VCaP (cell line): ENCODE results near the gene FAM236A.
"Not testable (repeated sequence)": the region's sequence is repeated elsewhere in the genome, so short reads cannot be mapped to it uniquely, and the experiment has no call there.

Experiments used
- H3K27ac ChIP-seq: fragments of 450-650 bp; 2 replicates; pipeline ENCODE4 v1.5.1; 2017

FAM236A gene

GRCh38 chrX:72937906-72938305 is at the start of gene FAM236A:
FAM236A (plus strand) TSS chrX:72938206; CDS start chrX:72938263, 57 bp downstream.
- not testable (repeated sequence) for H3K27ac ChIP-seq

DNA sequence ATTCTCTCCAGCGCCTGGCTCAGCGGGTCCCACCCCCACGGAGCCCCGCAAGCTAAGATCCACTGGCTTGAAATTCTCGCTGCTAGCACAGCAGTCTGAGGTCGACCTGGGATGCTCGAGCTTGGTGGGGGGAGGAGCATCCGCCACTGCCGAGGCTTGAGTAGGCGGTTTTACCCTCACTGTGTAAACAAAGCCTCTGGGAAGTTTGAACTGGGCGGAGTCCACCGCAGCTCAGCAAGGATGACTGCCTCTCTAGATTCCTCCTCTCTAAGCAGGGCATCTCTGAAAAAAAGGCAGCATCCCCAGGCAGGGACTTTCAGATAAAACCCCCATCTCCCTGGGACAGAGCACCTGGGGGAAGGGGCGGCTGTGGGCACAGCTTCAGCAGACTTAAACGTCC is 48.3 kb upstream of the FAM236A start:
- H3K27ac ChIP-seq = not testable (repeated sequence)

GRCh38 chrX:72912315-72912714 is 25.7 kb upstream of the FAM236A start, which contains the start of gene FAM236C:
FAM236C (plus strand) TSS chrX:72912615; CDS start chrX:72912715, 100 bp downstream.
- H3K27ac ChIP-seq = not testable (repeated sequence)

GRCh38 chrX:72916096-72916495 is 21.9 kb upstream of the FAM236A start:
- not testable (repeated sequence) for H3K27ac ChIP-seq

DNA sequence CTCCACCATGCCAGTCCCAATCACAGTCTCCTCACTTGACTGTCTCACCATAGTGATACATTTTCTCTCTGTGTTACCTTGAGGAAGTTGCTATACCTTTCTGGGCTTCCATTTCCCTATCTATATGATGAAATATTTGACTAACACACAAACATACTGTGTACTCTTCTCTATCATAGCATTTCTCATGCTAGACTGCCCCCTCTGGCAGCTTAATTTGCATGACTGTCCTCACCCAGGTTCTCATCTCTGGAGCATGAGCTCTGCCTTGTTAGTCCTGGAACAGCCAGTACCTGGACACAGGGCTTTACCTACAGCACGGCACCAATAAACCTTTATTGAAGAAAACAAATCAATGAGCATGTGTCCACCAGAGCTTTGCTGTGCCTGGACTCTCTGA is 5.7 kb upstream of the FAM236A start:
- H3K27ac ChIP-seq = not testable (repeated sequence)

DNA sequence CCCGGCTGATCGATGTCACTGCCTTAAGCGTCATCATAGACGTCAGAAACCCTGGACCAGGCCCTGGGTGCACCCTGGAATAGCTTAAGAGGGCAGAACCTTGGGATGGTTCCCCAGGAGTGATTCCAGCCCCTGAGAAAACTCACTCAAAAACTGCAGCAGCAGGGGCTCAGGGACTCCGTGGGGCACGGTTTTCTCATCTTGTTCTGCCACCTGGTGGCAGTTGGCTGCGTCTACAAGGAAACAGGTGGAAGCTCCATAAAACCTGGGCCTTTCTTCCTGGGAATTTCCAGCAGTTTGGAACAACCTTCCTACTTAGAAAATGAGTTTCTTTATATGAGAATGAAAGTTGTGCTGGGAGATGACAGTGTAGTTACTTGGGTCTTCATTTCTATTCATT is 1.6 kb upstream of the FAM236A start:
- H3K27ac ChIP-seq = not testable (repeated sequence)

DNA sequence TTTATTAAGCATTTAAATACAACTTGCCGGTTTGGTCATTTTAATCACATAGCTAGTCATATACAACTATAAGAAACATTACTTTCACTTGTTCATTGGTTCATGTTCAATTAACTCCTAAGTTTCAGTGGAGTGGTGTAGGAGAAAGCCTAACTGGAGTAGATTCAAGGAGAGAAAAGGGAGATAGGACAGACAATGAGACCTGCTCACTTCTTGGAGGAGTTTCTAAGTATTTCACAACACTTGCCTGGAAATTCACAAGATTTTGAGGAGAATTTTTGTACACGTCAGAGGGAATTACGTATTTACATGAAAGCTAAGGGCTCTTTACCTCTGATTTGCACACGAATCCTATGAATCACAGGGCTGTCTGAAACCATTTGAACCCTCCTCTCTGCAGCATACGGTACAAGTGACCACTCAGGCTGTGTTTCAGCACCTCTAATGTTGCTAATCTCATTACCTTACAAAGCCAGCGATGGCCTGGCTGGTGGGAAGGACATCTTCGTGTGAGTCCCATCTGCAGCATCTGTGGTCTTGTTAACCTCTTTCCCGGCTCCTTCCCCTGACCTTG is 1.0 kb upstream of the FAM236A start:
- not testable (repeated sequence) for H3K27ac ChIP-seq

DNA sequence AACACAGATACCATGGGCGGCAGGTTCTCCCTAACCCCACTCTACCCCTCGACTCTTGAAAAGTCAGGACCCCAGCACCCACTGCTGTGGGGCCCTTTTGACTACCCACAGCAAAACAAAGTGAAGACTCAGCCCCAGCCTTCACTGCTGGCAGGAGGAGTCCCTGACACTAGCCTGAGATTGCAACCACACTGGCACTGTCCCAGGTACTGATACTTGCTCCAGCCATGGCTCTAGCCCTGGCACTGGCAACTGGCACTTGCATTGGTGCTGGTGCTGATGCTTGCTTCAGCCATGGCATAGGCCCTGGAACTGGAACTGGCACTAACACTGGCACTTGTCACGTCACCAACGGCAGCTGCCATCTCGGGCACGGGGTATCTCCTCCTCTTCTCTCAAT is 4.3 kb downstream of the FAM236A start:
- H3K27ac ChIP-seq = not testable (repeated sequence)

DNA sequence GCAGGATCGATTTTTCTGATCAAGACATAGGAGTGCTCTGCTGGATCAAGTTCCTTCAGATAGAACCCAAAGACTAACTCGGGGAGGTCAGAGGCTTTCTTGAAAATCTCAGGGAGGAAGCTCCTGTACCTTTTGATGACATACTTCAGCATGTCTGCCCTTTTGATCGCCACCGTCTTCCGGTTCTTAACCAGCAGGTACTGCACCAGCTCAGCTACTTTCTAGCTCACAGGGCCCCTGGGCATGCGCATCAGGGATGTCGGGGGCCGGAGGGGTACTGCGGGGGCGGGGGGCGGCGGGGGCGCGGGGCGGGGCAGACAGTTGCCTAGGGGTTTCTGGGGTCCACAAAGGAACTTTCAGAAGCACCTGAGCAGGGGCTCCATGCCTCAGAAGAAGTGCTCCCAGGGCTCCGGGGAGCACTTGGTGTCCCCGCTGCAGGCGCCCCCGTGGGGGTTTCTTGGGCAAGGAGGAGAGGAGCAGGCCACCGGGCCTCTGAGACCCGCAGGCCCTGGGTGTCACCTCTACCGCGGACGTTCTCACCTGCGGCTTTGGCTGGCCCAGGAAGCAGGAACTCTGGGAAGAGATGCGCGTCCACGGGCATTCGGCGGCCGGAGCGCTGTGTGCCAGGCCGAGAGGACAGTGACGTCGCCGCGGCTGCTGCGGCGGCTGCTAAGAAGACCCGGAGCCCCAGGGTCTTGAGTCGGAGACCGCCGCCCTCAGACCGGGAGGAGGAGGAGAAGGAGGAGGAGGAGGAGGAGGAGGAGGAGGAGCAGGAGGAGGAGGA is 5.2 kb downstream of the FAM236A start:
- not testable (repeated sequence) for H3K27ac ChIP-seq

- not testable (repeated sequence) for H3K27ac ChIP-seq
Observed at GRCh38 chrX:72943819-72944169, 5.8 kb downstream of the FAM236A start, which contains the start of gene DMRTC1. DMRTC1 (minus strand) TSS chrX:72943837; CDS start chrX:72875694, 68,143 bp downstream.

DNA sequence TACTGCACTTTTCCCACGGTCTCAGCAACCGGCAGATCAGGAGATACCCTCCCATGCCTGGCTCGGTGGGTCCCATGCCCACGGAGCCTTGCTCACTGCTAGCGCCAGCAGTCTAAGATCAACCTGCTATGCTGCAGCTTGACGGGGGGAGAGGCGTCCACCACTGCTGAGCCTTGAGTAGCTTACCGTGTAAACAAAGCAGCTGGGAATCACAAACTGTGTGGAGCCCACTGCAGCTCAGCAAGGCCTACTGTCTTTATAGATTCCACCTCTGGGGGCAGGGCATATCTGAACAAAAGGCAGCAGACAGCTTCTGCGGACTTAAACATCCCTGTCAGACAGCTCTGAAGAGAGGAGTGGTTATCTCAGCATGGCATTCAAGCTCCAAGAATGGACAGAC is 22.0 kb downstream of the FAM236A start:
- not testable (repeated sequence) for H3K27ac ChIP-seq

DNA sequence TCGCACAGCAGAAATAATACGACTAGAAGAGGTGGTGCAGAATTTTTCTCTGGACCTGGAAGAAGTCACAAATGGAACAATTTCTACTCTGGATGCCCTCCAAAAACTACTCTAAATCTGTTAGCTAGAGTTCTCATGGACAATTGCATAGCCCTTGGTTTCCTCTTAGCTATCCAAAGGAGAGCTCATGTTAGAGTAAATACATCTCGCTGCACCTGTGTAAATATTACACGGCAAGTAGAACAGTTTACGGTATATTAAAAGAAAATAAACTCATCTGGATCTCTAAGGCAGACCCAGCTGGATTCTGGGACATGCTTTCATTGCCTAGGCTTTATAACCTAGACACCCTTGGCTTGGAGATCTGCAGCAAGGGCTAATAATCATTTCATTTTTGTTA is 33.9 kb downstream of the FAM236A start:
- H3K27ac ChIP-seq = not testable (repeated sequence)

- not testable (repeated sequence) for H3K27ac ChIP-seq
Observed at GRCh38 chrX:72974885-72975284, 36.9 kb downstream of the FAM236A start.

DNA sequence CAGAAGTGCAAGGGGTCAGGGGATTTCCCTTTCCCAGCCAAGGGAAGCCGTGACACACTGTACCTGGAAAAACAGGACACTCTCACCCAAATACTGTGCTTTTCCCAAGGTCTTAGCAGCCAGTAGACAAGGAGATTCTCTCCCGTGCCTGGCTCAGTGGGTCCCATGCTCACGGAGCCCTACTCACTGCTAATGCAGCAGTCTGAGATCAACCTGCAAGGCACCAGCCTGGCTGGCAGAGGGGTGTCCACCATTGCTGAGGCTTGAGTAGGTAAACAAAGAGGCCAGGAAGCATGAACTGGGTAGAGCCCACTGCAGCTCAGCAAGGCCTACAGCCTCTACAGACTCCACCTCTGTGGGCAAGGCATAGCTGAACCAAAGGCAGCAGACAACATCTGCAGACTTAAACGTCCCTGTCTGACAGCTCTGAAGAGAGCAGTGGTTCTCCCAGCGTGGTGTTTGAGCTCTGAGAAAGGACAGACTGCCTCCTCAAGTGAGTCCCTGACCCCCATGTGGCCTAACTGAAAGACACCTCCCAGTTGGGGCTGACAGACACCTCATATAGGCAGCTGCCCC is 43.0 kb downstream of the FAM236A start:
- not testable (repeated sequence) for H3K27ac ChIP-seq
